DLD1 (cell line): ENCODE results near the gene P2RY8.

ENCODE experiments used
- in situ Hi-C: cut with HindIII; loops from 2 replicates; pipeline ENCODE4 v1.10.0; 2017; ENCODE audit warnings: low sequenced_read_pairs

The P2RY8 gene

GRCh38 chrX:1420371-1420770, 116.6 kb downstream of the P2RY8 start:
- in situ Hi-C loops: no loop called here

GRCh38 chrX:1419545-1420355, 117.2 kb downstream of the P2RY8 start:
- in situ Hi-C loops: no loop called here

GRCh38 chrX:1418901-1419544, 118.0 kb downstream of the P2RY8 start:
- in situ Hi-C loops: no loop called here

GRCh38 chrX:1417921-1418771, 118.8 kb downstream of the P2RY8 start:
- in situ Hi-C loops: no loop called here

GRCh38 chrX:1416965-1417760, 119.8 kb downstream of the P2RY8 start:
- in situ Hi-C loops: no loop called here

GRCh38 chrX:1416327-1416784, 120.6 kb downstream of the P2RY8 start:
- in situ Hi-C loops: no loop called here
